Chondrocyte (in vitro differentiated cells): ENCODE data around the gene NTN5. TPM values are rescaled to one million over a fixed set of nuclear protein-coding genes. Genes with fewer than 3 reads are reported as not detected.

Experiments used
- DNase-seq: peaks from one replicate; pipeline ENCODE4 v3.0.0; 2021; ENCODE audit warnings: mixed read lengths, low spot score
- H3K27ac Mint-ChIP-seq: one replicate; pipeline ENCODE4 v1.8.0; 2021; ENCODE audit warnings: mild to moderate bottlenecking, moderate library complexity, mixed read lengths; ENCODE audit not compliant: unreplicated experiment
- H3K27me3 Mint-ChIP-seq: 2 replicates; pipeline ENCODE4 v1.8.0; 2021; ENCODE audit warnings: low read depth, mixed read lengths
- H3K36me3 Mint-ChIP-seq: 2 replicates; pipeline ENCODE4 v1.8.0; 2021; ENCODE audit warnings: low read depth, mixed read lengths
- H3K4me1 Mint-ChIP-seq: 2 replicates; pipeline ENCODE4 v1.8.0; 2021; ENCODE audit warnings: low read depth, mild to moderate bottlenecking, mixed read lengths
- H3K4me3 Mint-ChIP-seq: one replicate; pipeline ENCODE4 v1.8.0; 2021; ENCODE audit warnings: mild to moderate bottlenecking, moderate library complexity, mixed read lengths; ENCODE audit not compliant: unreplicated experiment
- H3K9me3 Mint-ChIP-seq: 2 replicates; pipeline ENCODE4 v1.8.0; 2021; ENCODE audit warnings: low read depth, mixed read lengths
- CTCF ChIP-seq: fragments of 200-600 bp; sonication (generic); IDR thresholded peaks from 2 replicates; pipeline ENCODE4 v1.5.0; 2021; ENCODE audit warnings: antibody characterized with exemption, mild to moderate bottlenecking, moderate library complexity
- total RNA-seq: library from RNA; stranded (reverse); gene quantifications from 3 replicates; pipeline ENCODE4 v1.2.1, GENCODE V29; 2021

NTN5 gene
- total RNA-seq, 1 donor from 2014 or later: 0.97 TPM

GRCh38 chr19:48714759-48715675, 42.2 kb upstream of the NTN5 start:
- no peaks in the 10 kb centered on the region for H3K36me3 Mint-ChIP-seq

GRCh38 chr19:48713864-48714755, 41.3 kb upstream of the NTN5 start:
- Mint-ChIP-seq H3K27ac (peak overlapping the region; percentile 97), H3K4me1 (peaks cover 37% of the 10 kb centered on the region), H3K27me3 (no peaks in the 10 kb centered on the region), H3K9me3 (no peaks in the 10 kb centered on the region), H3K36me3 (no peaks in the 10 kb centered on the region), H3K4me3 (peak overlapping the region; percentile 91)
- no peak for TF ChIP-seq CTCF
- DNase-seq: peak; percentile 100

More at GRCh38 chr19:48714759-48715675, 42.2 kb upstream of the NTN5 start:
- Mint-ChIP-seq H3K4me1 (peaks cover 37% of the 10 kb centered on the region), H3K4me3 (peak overlapping the region; percentile 91), H3K27ac (peak overlapping the region; percentile 97), H3K27me3 (no peaks in the 10 kb centered on the region), H3K9me3 (no peaks in the 10 kb centered on the region)
- no peak for DNase-seq
- TF ChIP-seq CTCF: no peak

GRCh38 chr19:48713041-48713863, 40.4 kb upstream of the NTN5 start:
- no peak for DNase-seq
- no peaks in the 10 kb centered on the region for H3K36me3 Mint-ChIP-seq
- H3K4me1 Mint-ChIP-seq: peaks cover 37% of the 10 kb centered on the region
- no peaks in the 10 kb centered on the region for H3K9me3 Mint-ChIP-seq
- no peaks in the 10 kb centered on the region for H3K27me3 Mint-ChIP-seq
- H3K27ac Mint-ChIP-seq: peak overlapping the region; percentile 24
- peak overlapping the region; percentile 91 for H3K4me3 Mint-ChIP-seq
- TF ChIP-seq CTCF: peak; percentile 50

- no peak for DNase-seq
- no peak overlapping the region for H3K4me3 Mint-ChIP-seq
- peaks cover 29% of the 10 kb centered on the region for H3K4me1 Mint-ChIP-seq
- no peaks in the 10 kb centered on the region for H3K9me3 Mint-ChIP-seq
- no peak for TF ChIP-seq CTCF
- H3K27ac Mint-ChIP-seq: no peak overlapping the region
- no peaks in the 10 kb centered on the region for H3K36me3 Mint-ChIP-seq
- no peaks in the 10 kb centered on the region for H3K27me3 Mint-ChIP-seq
Observed at GRCh38 chr19:48711106-48711662, 38.4 kb upstream of the NTN5 start.
